GM19328 (cell line): ENCODE results near the gene RASGRP1.
"Not testable (repeated sequence)": the region's sequence is repeated elsewhere in the genome, so short reads cannot be mapped to it uniquely, and the experiment has no call there.

ENCODE experiments used
- ATAC-seq: cut with Tn5 transposase; IDR thresholded peaks from one replicate; pipeline ENCODE4 v1.9.1; 2021; ENCODE audit warnings: mild to moderate bottlenecking, moderate library complexity; ENCODE audit not compliant: unreplicated experiment

RASGRP1 gene

DNA sequence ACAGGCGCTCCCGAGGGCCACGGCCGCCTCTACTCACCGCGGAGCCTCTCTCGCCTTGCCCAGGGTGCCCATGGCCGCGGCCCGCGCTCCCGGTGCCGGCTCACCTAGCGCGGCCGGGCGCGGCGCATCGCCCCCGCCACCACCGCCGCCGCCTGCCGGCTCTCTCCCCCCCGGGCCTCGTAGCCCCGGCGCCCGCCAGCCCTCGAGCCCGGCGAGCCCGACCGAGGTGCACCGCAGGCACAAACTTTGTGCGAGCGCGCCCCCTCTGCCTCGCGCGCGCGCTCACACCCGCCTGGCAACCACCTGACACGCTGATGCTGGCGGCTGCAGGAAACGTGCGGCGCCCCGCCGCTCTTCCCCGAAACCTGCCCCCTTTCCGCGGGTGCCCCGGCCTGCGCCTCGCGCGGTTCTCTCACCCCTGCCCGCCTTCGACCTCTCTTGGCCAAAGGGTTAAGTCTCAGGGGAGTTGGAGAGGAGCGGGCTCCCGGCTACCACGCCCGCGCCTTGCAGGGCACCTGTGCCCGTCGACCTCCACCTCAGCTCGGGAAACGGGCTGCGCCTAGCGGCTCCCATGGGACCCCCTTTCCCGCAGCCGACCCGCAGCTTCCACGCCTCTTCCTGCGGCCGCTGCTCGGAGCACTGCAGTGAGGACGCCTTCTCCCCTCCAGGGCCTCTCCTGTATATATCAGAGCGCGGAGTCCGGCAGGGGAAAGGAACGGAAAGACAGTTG, at the start of gene RASGRP1:
RASGRP1 (minus strand) TSS at position 258 of the 730 bp plus-strand sequence; CDS start at position 72, 186 bp downstream.
- ATAC-seq = peak; percentile 63

DNA sequence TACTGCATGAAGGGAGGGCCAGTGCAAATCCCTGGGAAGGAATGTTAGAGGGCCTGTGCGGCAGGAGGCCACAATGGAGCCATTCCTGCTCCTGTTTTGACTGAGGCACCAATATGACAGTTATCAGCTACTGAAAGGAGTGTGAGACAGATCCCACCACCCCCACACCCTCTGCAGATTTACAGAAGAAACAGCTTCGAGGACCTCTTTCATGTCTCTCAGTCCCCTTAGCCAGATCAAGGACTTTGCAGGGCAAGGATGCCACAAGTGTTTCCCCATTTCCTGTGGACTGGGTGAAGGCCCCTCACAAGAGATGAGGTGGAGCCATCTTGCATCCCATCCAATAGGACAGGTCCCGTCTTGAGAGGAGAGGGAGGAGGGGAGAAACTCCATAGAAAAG, 48.5 kb upstream of the RASGRP1 start:
- ATAC-seq = no peak

DNA sequence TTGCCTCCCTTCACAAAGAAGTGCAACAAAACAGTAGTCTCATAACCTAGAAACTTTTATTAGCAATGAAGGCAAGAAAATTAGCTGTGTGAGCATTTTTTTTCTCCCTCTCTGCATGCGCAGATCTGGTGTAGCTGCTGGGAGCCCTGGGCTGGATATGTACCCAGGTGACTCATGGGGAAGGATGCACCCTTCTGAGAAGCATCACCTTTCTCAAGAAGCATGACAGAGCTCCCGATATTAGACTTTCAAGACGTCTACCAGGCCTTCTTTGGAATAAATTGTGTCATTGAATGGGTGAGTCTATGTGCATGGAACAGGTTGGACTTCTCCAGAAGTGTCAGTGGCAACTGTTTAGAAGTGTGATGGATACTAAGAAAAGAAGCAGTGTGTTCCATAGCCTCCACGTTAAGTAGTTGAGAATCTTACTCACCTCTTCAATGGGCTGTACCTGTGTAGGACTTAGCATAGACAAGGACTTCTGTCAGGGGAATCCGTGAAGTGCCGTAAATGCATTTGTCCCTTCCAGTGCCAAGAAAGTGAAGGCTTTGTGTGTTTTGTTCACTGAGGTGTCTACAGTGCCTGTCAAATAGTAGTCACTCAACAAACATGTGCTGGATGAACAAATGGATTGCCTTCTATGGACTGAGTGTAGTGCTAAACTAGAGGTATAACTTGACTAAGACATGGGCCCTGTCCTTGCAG, 47.7 kb upstream of the RASGRP1 start:
- no peak for ATAC-seq

DNA sequence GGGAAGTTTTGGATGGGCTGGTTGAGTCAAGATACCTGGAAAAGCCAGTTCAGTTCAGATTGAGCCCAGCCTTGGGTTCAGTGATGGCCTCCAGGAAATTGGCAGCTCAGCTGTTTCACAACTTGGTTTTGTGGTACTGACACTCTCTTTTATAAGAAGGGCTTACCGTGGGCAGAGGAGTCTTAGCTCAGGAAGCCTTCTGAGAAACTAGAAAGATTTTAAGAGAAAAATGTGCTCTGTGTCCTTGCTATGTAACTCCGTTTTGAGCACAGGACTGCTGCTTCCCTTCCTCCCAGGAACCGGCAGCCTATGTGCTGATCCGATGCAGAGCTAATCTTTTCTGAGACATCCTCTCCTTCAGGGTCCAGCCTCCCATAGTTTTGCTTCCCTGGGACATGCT, 46.6 kb upstream of the RASGRP1 start:
- no peak for ATAC-seq

DNA sequence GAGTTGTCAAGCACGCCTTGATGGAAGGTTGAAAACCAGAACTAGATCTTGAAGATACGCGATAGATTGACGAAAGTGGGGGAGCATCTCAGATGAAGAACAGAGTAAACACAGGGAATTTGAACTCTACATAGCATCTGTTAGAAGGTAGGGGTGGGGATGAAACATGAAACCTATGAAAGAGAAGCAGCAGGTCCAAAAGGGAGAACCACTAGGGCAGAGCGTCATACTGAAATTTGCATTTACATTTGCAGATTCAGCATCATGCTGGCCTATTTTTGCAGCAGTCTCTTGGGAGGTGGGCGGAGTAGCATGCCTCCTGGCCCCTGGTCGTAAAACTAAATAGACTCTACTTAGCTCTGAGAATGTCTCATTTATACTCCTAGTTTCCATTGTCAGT, 46.1 kb upstream of the RASGRP1 start:
- ATAC-seq = no peak

DNA sequence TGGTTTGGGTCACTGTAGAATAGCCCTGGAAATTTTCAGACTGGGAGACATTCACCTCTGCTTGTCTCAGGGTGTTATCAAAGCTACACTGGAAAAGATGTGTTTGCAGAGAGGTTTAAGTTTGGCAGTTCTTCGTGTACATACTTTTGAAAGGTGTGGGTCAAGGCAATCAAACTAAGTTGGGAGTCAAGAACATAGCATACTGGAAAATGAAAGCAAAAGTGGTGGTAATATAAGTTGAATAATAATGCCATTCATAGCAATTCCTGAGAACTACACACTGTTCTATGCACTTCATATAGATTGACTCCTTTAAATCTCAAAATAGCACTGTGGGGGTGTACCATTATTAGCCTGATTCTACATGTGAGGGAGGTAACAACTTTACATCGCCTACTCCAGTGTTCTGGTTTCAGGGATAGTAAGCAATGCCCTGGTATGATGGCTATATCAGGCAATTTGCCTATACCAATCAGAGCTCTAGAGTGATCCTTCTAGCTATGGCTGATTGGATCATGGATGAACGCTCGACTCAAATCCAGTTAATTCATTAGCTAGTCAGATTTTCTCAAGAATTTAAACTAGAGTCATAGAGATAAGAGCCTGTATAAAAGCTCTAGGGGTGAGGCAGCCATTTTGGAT, 44.6 kb upstream of the RASGRP1 start:
- no peak for ATAC-seq

DNA sequence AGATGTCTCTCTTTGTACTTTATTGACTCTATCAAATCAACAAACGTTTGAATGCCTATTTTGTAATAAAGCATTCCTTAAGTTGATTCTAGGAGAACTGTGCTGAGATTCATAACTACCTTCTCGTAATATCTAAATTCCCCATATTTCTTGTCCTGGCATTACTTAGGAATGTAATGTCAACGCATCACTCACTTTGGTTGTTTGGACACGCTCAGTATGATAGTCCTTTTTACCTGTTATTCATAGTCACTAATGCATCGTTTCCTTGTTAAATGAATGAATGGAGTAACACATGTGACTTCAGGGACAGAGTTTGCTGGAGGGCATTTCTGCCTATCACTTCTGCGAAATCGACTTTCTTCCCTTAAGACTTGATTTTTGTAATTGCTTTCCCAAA, 44.1 kb upstream of the RASGRP1 start:
- ATAC-seq = no peak

DNA sequence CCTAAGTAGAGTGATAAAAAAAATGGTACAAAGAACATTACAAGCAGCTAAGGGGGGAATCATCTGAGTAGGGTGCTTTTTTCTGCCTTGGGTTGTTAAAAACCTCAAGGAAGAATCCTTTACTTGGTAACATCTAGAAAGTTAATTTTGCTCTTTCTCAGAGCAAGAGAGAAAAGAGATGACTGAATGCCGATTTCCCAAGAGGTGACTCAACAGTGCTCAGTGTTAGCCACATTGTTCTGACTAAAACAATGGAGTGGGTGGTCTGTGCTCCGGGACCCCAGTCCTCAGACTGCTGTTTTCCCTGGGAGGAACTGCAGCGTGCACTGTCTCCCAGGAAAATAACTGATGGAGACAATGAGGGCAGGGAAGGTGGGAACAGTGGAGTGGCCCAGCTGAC, 41.1 kb upstream of the RASGRP1 start:
- no peak for ATAC-seq

DNA sequence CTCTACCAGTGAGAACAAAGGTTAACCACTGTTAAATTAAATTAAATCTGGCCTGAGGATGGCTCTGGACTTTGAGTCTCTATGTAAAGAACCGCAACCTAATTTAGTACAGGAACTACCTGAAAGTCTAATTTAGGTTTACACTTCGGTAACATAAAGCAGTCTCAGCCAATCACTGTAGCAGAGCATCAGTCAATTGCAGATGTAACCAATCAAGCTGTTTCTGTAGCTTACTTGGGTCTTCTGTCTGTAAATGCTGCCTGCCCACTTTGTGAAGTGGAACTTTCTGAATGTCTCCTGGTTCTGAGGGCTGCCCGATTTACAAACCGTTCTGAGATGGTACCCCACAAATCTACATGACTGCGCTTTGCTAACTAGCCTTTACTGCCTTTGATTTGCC, 39.1 kb upstream of the RASGRP1 start:
- no peak for ATAC-seq

DNA sequence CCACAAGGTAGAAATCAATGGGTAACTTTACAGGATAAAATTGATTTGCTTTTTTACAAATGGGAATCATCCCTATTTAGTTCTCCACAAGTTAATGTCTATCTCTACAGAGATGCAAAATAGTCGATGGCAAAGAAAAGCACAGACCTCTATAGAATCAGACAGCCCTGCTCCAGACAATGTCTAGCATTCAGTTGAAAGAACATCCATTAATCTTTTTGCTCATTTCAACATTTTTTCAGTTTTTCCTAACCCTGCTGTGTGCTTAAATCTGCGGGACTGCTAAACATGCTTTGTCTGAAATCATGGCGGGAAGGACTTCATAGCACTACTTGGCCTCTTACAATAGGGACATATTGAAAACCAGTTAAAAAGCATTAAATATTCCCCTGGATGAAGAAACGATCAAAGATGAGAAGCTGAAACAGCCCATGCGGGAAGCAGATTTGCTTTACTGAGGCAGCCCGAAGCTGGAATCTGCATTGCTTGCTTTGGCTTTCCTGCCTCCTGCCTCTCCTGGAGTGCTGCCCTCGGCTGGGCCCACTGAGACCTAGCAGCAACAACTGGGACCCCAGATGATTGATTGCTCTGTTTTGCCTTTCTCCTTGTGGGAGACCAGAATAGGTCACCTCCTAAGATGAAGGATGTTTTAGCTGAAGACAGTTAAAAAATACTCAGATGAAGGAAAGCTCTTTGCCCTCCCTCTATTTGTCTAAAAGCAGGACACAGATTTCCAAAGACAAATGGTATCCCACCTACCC, 38.5 kb upstream of the RASGRP1 start:
- ATAC-seq = no peak

DNA sequence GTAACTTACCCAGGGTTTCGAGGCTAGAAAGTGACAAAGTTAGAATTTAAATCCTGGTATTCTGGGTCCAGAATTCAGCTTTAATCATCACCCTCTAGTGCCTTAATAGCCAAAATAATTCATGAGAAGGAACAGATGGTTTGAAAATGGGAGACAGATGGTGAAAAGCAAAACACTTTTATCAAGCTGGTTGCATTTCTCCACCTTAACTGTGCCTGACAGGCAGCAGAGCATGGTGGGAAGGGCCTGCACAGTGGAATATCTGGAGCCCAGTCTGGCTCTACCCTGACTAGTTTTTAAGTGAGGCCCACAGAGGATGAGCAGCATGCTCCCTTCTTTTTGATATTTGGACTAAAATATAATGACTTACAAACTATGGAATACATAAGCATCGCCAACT, 35.6 kb upstream of the RASGRP1 start:
- no peak for ATAC-seq

DNA sequence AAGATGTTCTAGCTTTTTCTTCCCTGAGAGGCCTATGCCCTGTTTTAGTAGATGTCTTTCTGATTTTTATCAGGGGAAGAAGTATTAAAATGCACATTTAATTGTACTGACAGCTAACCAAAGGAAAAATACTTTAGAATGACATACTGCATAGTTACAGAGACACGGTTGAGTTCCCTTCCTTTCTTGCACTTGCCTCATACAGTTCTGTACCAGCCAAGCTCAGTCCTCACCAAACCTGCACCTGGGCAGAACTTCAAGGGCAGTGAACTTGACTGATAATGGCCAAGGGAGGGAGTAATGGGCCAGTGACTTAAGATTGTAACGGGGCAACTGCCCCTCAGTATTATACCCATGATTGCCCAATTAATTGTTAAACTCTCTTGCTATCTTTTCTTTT, 34.1 kb upstream of the RASGRP1 start:
- no peak for ATAC-seq

DNA sequence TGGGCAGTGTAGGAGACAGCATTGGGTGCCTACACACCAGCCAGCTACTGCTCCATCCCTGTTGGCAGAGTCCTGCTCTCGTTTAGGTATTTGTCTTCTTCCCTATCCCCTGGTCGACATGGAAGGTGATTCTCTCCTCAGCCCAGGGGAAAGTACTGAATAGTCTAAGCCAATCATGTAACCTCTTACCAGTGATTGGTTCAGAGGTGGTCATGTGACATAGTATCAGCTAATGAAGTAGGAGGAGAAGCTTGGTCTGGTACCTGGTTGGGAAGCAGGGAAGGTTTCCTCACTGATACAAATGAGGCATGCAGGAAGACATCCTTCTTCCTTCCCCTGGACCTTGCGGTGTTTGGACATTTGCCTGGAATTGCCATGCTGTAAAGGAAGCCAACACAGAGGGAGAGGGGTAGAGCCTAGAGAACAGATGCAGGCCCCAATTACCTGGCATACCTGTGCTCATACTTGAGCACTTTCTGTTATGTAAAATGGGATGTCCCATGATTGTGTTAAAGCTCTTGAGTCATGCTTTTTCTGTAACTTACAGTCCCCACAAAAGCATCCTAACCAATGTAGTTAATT, 32.7 kb upstream of the RASGRP1 start:
- ATAC-seq = no peak

DNA sequence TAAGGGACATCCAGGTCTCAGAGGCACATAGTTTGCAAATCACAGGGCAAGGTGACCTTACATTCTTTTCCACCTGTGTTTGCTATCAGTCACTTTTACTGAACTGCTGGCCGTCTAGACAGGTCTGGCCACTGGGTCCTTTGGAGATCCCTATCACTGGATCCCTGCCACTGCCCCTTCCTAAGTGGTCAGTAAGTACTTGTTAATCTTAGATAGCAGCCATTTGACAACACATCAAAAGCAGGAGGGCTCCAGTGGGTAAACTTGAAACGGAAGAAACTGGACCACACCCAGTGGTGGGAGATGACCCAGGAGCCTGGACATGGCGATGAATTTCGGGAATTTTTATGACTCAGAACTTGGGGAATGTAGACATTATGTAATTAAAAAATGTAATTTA, 28.9 kb upstream of the RASGRP1 start:
- no peak for ATAC-seq

DNA sequence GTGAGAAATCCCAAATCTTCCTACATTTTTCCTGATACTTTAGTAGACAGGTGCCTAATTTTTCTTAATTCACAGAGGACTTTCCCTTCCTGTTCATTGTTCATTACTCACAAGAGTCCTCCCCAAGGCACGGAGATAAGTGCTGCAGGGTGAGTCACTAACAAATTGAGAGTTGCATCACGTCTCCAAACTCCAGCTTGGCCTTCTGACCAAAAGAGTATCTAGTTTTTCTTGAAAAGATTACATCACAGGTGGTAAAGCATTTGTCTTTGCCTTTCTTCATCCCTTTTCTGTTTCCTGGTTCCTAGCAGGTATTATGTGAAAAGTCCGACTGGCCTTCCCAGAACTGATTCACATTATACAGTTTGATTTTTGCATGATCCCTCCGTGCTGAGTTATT, 24.9 kb upstream of the RASGRP1 start:
- no peak for ATAC-seq

DNA sequence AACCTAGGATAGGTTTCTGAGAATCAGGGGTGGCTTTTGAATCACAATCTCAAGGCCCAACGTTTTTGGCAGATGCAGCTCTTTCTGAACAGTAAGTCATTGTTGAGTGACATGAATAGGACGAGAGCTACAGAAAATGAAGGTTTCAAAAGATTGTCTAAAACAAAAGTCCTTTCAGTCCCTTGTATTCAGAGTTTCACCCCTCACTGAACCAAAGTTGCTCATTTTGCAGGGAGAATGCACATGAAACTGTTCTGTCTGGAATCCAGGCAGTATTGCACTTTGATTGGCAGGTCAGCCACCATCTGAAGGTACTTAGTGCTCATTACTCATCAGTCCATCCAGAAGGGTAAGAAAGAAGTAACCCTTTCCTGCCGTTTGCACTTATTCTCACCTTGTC, 24.1 kb upstream of the RASGRP1 start:
- no peak for ATAC-seq

DNA sequence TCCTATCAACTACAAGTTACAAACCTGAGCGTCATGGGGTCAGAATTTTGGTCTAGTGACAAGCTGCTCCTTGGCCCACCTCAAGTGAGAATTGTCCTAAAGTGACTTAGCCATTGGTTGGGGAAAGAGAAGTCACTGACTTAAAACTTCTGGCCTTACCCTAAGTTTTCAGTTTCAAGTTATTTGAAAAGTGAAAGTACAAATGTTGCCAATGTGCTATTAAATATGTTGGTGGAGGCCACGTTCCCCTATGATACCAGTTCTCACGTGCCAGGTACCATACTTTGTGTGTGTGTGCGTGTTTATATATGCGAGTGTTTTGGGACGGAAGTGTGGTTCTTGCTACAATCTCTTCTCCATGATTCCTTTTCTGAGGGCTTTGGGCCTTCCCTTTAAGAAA, 22.6 kb upstream of the RASGRP1 start:
- ATAC-seq = no peak

DNA sequence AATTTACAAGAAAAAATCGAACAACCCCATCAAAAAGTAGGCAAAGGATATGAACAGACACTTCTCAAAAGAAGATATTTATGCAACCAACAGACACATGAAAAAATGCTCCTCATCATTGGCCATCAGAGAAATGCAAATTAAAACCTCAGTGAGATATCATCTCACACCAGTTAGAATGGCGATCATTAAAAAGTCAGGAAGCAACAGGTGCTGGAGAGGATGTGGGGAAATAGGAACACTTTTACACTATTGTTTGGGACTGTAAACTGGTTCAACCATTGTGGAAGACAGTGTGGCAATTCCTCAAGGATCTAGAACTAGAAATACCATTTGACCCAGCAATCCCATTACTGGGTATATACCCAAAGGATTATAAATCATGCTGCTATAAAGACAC, 21.4 kb upstream of the RASGRP1 start:
- not testable (repeated sequence) for ATAC-seq

DNA sequence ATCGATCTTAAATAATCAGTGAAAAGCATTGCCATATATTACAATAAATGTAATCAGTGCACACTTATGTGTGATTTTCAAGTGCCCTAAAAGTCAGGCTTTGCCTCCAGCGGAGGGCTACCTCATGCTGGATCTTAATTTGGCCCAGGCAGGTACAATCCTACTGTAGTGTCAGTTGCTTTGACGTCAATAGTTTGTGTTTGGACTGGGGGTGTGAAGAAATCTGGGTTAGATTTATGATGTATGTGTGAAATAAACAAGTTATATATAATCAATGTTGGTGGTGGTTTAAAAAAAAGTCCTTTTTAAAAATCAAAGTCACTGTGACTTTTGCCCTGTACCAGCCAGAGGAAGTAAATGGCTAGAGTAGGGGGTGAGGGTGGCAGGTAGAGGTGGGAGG, 14.0 kb upstream of the RASGRP1 start:
- no peak for ATAC-seq

DNA sequence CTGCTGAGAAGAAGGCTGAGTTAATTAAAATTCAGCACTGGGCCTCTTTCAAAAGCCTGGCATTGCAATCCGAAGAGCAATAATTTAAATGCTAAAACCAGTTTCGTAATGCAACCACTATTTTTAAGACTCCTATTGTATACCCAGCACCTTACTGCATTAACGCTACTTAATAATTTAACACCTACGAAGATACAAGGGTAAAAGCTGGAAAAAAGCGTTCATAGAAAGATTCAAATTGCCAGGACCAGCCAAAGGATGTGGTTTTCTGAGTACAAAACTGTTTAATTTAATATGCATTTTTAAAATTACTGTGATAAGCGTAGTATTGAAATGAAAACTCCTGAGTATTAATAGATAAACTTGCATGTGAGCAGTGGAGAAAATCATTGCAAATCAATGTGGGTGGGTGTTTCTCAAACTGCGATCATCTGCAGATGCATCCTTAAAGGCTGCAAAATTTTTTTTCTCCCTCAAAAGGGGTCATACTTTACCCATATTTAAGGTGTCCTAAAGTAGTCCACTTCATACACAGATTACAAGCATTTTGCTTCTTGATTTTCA, 12.9 kb upstream of the RASGRP1 start:
- ATAC-seq = no peak

DNA sequence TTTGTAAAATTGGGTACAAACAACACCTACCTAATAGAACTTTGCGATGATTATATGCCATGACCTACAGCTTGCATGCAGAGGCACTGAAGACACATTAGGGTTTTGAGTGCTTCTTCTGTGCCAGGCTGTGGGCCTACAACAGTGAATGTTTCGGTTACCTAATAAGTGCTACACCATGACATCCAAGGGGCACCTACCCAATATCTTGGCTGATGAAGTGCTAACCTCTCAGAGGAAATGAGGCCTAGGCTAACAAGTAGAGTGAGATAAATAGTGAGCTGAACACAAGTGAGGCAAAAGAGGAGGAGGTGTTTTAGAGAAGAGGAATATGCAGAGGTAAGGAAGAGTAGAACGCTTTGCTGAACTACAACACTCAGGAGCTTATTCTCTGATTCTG, 12.2 kb upstream of the RASGRP1 start:
- no peak for ATAC-seq
